Large intestine (tissue), 3 donors: Measurements from ENCODE around the gene SH3BGRL. TPM values are rescaled to one million over a fixed set of nuclear protein-coding genes. Genes with fewer than 3 reads are reported as not detected.

Experiments used
- DNase-seq, 2 donors: peaks; one replicate each; pipeline versions ENCODE4 v3.0.0 to v3.0.0-alpha.2; 2013
- H3K27ac ChIP-seq: one replicate; pipeline ENCODE4 v1.5.1; 2013; ENCODE audit warnings: low read length
- H3K27me3 ChIP-seq: 2 replicates; pipeline ENCODE4 v1.6.1; 2013; ENCODE audit warnings: low read length; ENCODE audit not compliant: control insufficient read depth, insufficient read depth
- H3K36me3 ChIP-seq: 2 replicates; pipeline ENCODE4 v1.6.1; 2013; ENCODE audit warnings: low read length; ENCODE audit not compliant: control insufficient read depth, insufficient read depth
- H3K4me1 ChIP-seq: one replicate; pipeline ENCODE4 v1.6.1; 2013; ENCODE audit warnings: low read length; ENCODE audit not compliant: control insufficient read depth, insufficient read depth
- H3K4me3 ChIP-seq: one replicate; pipeline ENCODE4 v1.5.1; 2013; ENCODE audit warnings: low read length
- H3K9me3 ChIP-seq: one replicate; pipeline ENCODE4 v1.6.1; 2013; ENCODE audit warnings: mild to moderate bottlenecking, low read depth, low read length, moderate library complexity; ENCODE audit not compliant: control insufficient read depth
- WGBS: methylation state at CpG from one replicate; pipeline ENCODE4 v1.1.5; 2013; ENCODE audit warnings: low lambda C conversion rate; ENCODE audit not compliant: insufficient coverage; 5-methylcytosine and 5-hydroxymethylcytosine counted together
- polyA plus RNA-seq: library from polyadenylated mRNA; unstranded; fragments of 120-200 nt; gene quantifications from one replicate; pipeline ENCODE4 v1.2.1, GENCODE V29; 2013

Gene SH3BGRL
- polyA plus RNA-seq, 1 donor: 141 TPM

DNA sequence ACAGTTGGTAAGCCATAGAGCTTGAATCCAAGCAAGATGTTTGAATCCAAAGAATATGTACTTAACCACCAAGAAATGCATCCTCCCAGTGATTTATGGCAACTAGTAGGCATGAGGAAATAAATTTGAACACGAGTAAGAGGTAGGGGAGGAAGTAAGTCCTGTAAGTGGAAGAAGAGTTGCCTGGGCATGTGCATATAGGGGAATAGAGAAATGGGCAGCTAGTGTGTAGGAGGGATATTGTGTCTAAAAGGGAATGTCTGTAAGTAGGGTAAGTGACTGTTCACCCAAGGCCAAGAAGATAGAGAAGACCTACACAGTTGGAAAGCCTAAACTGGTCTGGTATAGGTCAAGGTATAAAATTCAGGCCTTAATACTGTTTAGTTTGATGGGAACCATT is 4.6 kb downstream of the SH3BGRL start:
- no CpG with 5 or more reads among the region's 1 CpG for WGBS
- Histone ChIP-seq H3K9me3 (no peaks in the 10 kb centered on the region), H3K36me3 (no peaks in the 10 kb centered on the region), H3K4me1 (no peaks in the 10 kb centered on the region), H3K4me3 (no peak overlapping the region), H3K27me3 (no peaks in the 10 kb centered on the region), H3K27ac (no peak overlapping the region)
- no peak for DNase-seq

DNA sequence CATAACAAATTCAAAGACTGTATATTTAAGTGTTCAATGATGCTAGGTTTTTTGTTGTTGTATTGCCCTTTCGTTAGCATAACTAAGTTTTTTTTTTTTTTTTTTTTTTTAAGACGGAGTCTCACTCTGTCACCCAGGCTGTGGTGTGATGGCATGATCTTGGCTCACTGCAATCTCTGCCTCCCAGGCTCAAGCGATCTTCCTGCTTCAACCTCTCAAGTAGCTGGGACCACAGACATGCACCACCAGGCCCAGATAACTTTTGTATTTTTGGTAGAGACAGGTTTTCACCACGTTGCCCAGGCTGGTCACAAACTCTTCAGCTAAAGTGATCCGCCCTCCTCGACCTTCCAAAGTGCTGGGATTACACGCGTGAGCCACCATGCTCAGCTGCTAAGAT is 7.0 kb downstream of the SH3BGRL start:
- no peak for DNase-seq
- Histone ChIP-seq H3K9me3 (no peaks in the 10 kb centered on the region), H3K36me3 (no peaks in the 10 kb centered on the region), H3K4me3 (no peak overlapping the region), H3K27me3 (no peaks in the 10 kb centered on the region), H3K4me1 (no peaks in the 10 kb centered on the region), H3K27ac (no peak overlapping the region)
- WGBS: no CpG with 5 or more reads among the region's 8 CpGs

DNA sequence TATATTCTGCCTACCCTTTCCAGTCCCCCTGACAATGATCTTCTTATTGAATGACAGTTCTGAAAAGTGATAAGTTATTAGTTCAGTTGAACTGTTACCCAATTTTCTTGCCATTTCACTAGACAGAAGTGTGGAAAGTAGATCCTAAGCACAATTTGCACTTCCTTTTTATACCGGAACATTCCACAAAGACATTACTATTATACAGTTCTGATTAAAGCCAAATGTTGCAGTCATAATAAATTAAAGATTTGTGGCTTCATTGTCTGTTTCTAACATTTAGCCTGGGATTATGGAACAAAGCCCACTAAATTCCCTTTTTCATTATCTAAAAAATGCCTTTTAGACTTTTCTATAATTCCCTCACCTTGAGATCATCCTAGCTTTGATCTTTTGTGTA is 13.8 kb downstream of the SH3BGRL start:
- WGBS: no CpG with 5 or more reads among the region's 1 CpG
- Histone ChIP-seq H3K4me3 (no peak overlapping the region), H3K27ac (no peak overlapping the region), H3K36me3 (no peaks in the 10 kb centered on the region), H3K27me3 (no peaks in the 10 kb centered on the region), H3K4me1 (no peaks in the 10 kb centered on the region), H3K9me3 (no peaks in the 10 kb centered on the region)
- DNase-seq: no peak

DNA sequence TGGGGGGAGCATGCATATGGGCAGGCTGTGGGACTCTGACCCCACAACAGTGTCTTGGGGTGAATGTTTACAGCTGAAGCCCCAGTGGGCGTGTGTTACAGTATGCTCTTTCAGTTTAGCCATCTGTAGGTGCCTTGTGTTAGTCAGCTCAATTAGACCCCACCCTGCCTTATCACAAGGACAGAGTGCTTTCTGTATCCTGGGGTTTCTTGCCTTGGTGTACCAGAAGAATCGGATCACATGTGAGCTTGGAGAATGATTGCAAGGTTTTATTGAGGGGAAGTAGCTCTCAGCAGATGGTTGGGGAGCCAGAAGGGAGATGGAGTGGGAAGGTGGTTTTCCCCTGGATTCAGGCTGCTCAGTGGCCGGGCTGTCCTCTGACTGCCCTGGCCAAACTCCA is 27.3 kb downstream of the SH3BGRL start:
- no peaks in the 10 kb centered on the region for H3K27me3 ChIP-seq
- no peaks in the 10 kb centered on the region for H3K4me1 ChIP-seq
- H3K27ac ChIP-seq: no peak overlapping the region
- DNase-seq: peak in 1 of 2 donors; percentile 13
- no peaks in the 10 kb centered on the region for H3K9me3 ChIP-seq
- no CpG with 5 or more reads among the region's 3 CpGs for WGBS
- H3K36me3 ChIP-seq: no peaks in the 10 kb centered on the region
- no peak overlapping the region for H3K4me3 ChIP-seq

DNA sequence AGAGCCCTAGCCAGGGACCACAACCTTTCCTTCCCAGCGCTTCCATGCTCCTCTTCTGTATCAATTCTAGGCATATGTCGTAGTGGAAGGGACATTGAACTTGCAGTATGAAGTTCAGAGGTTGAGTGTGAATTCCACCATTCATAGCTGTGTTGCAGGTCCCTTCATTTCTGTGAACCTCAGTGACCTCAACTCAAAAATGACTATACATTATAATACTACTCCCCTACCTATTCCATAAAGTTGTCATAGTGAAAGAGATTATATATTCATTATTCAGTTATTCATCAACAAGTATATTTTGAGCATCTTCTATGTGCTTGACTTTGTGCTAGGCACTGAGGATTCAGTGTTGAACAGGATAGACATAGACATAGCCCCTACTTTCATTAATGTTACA is 28.0 kb downstream of the SH3BGRL start:
- Histone ChIP-seq H3K4me1 (no peaks in the 10 kb centered on the region), H3K36me3 (no peaks in the 10 kb centered on the region), H3K4me3 (no peak overlapping the region), H3K27ac (no peak overlapping the region), H3K27me3 (no peaks in the 10 kb centered on the region), H3K9me3 (no peaks in the 10 kb centered on the region)
- WGBS: no CpG with 5 or more reads among the region's 2 CpGs
- no peak for DNase-seq

DNA sequence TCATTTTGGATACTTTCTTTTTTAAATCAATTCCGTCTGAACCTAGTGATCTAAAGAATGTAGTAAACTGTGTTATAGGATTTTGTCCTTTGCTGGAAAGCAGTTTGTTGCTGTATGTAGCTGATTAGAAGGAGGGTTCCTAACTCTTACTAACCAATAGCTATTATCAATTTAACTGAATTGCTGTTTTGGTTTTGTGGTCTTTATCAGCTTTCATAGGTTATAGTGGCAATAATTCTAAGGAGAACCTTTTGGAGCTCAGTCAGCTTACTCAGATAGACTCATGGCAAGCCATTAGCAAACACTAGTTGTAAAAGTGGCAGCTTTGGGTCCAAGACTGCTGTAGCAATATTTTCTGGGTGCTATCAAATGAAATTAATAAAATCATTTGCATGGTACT is 29.6 kb downstream of the SH3BGRL start:
- Histone ChIP-seq H3K36me3 (no peaks in the 10 kb centered on the region), H3K27ac (no peak overlapping the region), H3K27me3 (no peaks in the 10 kb centered on the region), H3K4me1 (no peaks in the 10 kb centered on the region), H3K4me3 (no peak overlapping the region), H3K9me3 (no peaks in the 10 kb centered on the region)
- no CpG with 5 or more reads among the region's 1 CpG for WGBS
- DNase-seq: no peak

DNA sequence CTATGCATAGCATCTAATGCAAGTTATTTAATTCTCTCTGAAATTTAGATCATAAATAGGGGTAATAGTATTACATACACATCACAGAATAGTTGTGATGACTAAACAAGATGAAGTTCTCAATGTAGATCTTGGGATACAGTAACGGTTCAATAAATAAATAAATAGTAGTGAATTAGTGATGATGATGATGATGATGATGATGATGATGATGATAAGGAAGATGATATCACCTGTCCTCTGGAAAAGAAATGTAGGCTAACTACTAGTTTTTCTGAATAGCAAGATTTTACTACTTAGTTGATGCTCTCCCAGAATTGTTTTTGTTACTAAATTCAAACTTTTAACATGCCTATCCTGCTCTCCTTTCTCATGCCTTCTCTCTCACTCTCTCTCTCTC is 30.3 kb downstream of the SH3BGRL start:
- Histone ChIP-seq H3K4me3 (no peak overlapping the region), H3K9me3 (no peaks in the 10 kb centered on the region), H3K36me3 (peaks cover under 1% of the 10 kb centered on the region), H3K27me3 (no peaks in the 10 kb centered on the region), H3K27ac (no peak overlapping the region), H3K4me1 (no peaks in the 10 kb centered on the region)
- no CpG with 5 or more reads among the region's 1 CpG for WGBS
- DNase-seq: no peak

DNA sequence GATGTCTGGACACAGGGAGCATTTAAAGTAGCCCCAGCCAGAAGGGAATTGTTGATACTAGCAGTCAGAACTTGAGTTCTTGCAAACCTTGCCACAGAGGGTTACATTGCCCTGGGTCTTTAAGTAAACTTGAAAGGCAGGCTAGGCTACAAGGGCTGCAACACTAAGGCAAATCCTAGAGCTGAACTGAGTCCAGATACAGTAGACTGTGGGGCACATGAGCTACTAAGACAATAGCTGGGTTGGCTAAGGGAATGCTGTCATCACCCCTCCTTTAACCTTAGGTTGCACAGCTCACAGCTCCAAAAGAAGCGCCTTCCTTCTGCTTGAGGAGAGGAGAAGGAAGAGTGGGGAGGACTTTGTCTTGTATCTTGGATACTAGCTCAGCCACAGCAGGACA is 35.6 kb downstream of the SH3BGRL start:
- peaks cover 8% of the 10 kb centered on the region for H3K9me3 ChIP-seq
- H3K4me3 ChIP-seq: no peak overlapping the region
- H3K27ac ChIP-seq: no peak overlapping the region
- H3K36me3 ChIP-seq: peaks cover 7% of the 10 kb centered on the region
- H3K4me1 ChIP-seq: no peaks in the 10 kb centered on the region
- WGBS: no CpG with 5 or more reads among the region's 1 CpG
- no peak for DNase-seq
- H3K27me3 ChIP-seq: no peaks in the 10 kb centered on the region

DNA sequence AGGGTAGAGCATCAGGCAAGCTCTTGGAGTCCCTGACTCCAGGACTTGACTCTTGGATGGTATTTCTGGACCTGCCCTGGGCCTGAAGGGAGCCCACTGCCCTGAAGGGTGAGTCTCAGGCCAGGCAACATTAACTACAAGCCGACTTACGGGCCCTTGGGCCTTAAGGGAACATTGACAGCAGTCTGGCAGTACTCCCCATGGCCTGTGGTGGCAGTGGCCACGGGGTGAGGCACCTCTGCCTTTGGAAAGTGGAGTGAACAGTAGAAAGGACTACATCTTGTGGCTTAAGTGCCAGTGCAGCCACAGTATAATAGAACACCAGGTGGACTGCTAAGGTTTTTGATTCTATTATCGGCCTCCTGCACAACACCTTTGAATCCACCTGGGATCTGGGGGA is 36.3 kb downstream of the SH3BGRL start:
- Histone ChIP-seq H3K36me3 (peaks cover 7% of the 10 kb centered on the region), H3K4me3 (no peak overlapping the region), H3K27me3 (no peaks in the 10 kb centered on the region), H3K4me1 (no peaks in the 10 kb centered on the region), H3K9me3 (peaks cover 8% of the 10 kb centered on the region), H3K27ac (no peak overlapping the region)
- no peak for DNase-seq
- no CpG with 5 or more reads among the region's 4 CpGs for WGBS

DNA sequence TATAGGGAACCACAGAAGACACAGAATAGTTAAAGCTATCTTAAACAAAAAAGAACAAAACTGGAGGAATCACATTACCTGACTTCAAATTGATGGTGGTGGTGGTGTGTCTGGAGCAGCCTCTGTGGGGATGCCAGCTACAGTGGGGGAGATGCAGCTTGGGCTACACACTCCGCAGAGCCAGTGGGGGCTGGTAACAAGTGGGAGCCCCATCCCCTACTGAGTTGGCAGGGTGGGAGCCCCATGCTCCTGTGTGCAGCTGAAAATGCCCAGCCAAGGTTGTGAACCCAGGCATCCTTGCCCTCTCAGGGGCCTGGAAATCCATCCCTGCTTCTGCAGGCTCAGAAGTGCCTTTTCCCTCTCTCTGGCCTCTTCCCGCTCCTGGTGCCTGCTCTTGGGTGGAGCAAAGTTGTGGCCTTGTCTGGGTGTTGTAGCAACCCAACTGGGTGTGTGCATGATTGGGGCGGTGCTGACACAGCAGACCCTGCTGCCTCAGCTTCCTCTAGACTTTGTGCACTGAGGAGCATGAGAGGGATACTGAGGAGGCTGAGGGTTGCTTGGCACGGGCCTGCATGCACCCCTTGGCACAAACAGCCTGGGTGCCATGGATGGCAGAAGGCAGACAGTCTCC is 38.9 kb downstream of the SH3BGRL start:
- Histone ChIP-seq H3K9me3 (peaks cover 8% of the 10 kb centered on the region), H3K4me1 (no peaks in the 10 kb centered on the region), H3K4me3 (no peak overlapping the region), H3K27me3 (no peaks in the 10 kb centered on the region), H3K36me3 (peaks cover 7% of the 10 kb centered on the region), H3K27ac (no peak overlapping the region)
- WGBS: no CpG with 5 or more reads among the region's 4 CpGs
- DNase-seq: no peak

DNA sequence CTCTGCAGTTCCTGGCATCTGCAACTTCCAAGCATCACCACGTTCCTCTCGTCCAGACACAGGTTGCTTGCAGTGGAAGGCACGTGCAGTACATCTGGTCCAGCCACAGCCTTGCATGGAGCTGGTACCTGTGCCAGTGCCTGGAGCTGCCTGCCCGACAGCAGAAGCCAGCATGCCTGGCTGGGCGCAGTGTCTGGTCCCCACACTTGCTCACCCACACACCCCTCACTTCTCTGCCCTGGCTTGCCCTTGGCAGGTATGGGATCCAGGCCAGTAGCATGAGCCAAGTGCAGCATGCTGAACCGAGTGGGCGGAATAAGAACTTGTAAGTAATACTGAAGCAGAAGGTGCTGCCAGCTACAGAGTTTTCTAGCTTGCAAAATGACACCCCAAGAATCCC is 39.9 kb downstream of the SH3BGRL start:
- no CpG with 5 or more reads among the region's 7 CpGs for WGBS
- Histone ChIP-seq H3K9me3 (peaks cover 8% of the 10 kb centered on the region), H3K27ac (no peak overlapping the region), H3K27me3 (no peaks in the 10 kb centered on the region), H3K4me3 (no peak overlapping the region), H3K4me1 (no peaks in the 10 kb centered on the region), H3K36me3 (peaks cover 7% of the 10 kb centered on the region)
- DNase-seq: no peak
